GM21786 (cell line): ENCODE data around the gene HOXC13.

Experiments used
- ATAC-seq: cut with Tn5 transposase; IDR thresholded peaks from one replicate; pipeline ENCODE4 v1.9.1; 2021; ENCODE audit not compliant: unreplicated experiment

Gene HOXC13

DNA sequence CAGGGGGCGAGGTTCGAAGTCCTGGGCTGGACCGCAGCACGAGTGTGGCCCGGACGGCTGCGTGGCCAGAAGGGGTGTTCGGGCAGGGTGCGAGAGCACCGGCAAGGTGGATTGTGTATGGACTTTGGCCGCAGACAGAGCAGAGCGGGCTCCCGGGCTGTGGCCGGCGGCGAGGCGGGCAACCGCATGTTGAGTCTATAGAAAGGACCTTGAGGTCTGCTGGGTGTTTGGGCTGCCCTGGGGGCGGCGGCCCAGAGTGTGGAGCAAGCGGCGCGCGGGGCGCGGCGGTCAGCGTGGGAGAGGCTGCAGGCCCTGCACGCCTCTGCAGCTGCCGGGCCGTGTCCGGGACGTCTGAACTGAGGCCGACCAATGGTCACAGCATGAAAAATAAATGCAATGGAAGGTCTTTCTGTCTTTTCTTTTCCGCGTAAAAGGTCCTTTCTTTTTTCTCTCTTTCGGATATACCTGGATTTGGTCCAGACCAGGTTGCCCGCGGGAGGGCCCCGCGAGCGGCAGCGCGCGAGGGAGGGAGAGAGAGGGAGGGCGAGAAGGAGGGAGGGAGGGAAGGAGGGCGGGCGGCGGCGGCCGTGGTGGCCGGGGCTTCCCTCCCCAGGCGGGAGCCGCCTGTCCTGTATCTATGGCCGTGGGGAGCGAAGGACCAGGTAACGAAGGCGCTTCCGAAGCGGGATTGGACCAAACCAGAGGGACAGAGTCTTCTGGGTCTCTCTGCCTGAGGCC lies 55.8 kb downstream of the HOXC13 start:
- no peak for ATAC-seq

DNA sequence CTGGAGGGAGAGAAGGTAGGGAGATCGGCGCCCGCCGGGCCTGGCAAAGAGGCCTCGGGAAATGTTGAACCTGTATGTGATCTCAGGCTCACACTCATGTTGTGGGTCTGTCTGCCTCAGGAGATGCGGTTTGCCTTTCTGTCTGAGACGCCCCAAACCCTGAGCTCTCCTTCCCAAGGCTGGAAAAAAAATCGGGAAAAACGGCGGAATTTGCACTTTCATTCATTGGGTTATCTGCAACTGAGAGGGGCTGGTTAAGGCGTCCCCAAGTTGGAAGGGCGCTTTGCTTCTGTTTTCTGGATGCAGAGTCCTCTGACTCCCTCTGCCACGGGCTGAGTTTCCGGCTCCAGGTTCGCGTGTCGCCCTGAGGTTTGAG lies 56.4 kb downstream of the HOXC13 start:
- ATAC-seq: no peak

DNA sequence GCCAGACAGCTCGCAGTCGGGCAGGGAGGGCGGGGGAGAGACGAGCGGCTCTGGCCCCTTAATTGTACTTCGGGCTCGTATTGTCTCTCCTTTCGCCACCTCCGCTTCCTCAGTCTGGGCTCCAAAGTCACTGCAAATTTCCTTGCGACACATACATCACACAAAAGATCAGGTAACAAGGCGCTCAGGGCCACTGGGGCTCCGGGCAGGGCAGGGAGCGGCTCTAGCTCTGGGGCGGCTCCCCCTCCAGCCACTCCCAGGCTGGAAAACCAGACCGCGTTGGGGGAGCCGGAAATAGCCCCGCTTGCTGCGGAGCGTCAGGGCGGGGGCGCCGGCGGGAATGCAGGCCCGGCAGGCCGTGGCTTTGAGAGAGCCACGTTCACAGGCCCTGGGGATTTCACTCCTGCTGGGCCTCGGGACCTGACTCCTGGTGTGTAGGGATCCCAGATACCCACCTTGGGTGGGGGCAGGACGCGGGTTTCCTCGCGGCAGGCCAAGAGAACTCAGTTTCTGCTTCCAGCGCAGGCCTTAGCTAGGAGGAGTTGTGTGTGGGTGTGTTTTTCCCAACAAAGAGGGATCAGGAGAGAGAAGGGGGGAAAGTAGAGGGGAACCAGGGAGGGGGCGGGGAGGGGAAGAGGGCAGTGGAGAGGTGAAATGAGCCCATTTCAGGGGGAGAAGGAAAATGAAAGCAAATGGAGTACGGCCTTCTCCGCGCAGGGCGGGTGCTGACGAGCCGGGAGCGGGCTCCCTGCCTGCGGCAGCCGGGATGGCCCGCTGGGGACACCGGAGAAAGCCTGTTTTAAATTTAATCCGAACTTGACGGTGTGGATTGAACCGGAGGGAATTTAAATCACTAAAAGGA lies 57.0 kb downstream of the HOXC13 start:
- ATAC-seq: no peak
